Esophagus (tissue), 2 donors: ENCODE measurements around the gene TSC22D2. TPM values are rescaled to one million over a fixed set of nuclear protein-coding genes. Genes with fewer than 3 reads are reported as not detected.

Experiments
- H3K27ac ChIP-seq, 2 donors: one replicate each; pipeline ENCODE4 v1.5.1; 2013; ENCODE audit warnings: low read depth in 2 of 2, mild to moderate bottlenecking in 2 of 2, inconsistent platforms in 1 of 2, low read length in 1 of 2, moderate library complexity in 1 of 2
- H3K27me3 ChIP-seq, 2 donors: one replicate each; pipeline ENCODE4 v1.6.1; 2013; ENCODE audit warnings: low read length in 2 of 2, control low read depth in 1 of 2, mild to moderate bottlenecking in 1 of 2; ENCODE audit not compliant: insufficient read depth in 2 of 2, control insufficient read depth in 1 of 2
- H3K36me3 ChIP-seq, 2 donors: one replicate each; pipeline ENCODE4 v1.6.1; 2013; ENCODE audit warnings: low read length in 1 of 2; ENCODE audit not compliant: control insufficient read depth in 2 of 2, insufficient read depth in 2 of 2
- H3K4me1 ChIP-seq, 2 donors: one replicate each; pipeline ENCODE4 v1.6.1; 2013; ENCODE audit warnings: low read length in 1 of 2; ENCODE audit not compliant: control insufficient read depth in 2 of 2, insufficient read depth in 2 of 2
- H3K4me3 ChIP-seq, 2 donors: one replicate each; pipeline ENCODE4 v1.5.1; 2013; ENCODE audit warnings: low read length in 2 of 2, mild to moderate bottlenecking in 2 of 2, low read depth in 1 of 2, moderate library complexity in 1 of 2
- H3K9me3 ChIP-seq, 2 donors: one replicate each; pipeline ENCODE4 v1.6.1; 2013; ENCODE audit warnings: mild to moderate bottlenecking in 2 of 2, low read depth in 1 of 2, low read length in 1 of 2, moderate library complexity in 1 of 2; ENCODE audit not compliant: control insufficient read depth in 2 of 2, insufficient read depth in 1 of 2
- WGBS, 2 donors: extraction: QIAGEN DNeasy Blood & Tissue Kit; methylation state at CpG; one replicate each; pipeline ENCODE4 v1.1.7; 2013; 5-methylcytosine and 5-hydroxymethylcytosine counted together
- polyA plus RNA-seq, 2 donors: library from polyadenylated mRNA; stranded (reverse); fragments of 200-250 nt; gene quantifications; one replicate each; pipeline ENCODE4 v1.2.3, GENCODE V29; 2013
- donor health status: healthy with polysubstance abuse.
- donor health status: Bipolar disorder and iron deficiency.

TSC22D2 gene
- polyA plus RNA-seq, 2 donors, result 10.3 to 27.5 TPM

DNA sequence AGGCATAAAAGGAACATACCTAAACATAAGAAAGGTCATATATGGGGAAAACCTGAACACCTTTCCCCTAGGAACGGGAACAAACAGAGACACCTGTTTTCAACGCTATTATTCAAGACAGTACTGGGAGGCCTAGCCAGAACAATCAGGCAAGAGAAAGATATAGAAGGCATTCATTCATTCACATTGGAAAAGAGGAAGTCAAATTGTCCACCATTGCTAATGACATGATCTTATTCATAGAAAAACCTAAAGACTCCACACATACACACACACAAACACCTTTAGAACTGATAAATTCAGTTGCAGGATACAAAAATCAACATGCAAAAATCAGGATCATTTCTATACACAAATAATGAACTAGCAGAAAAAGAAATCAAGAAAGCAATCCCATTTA, 101.7 kb downstream of the TSC22D2 start:
- Histone ChIP-seq H3K27me3 (no peaks in the 10 kb centered on the region), H3K36me3 (no peaks in the 10 kb centered on the region), H3K27ac (no peak overlapping the region), H3K4me3 (no peak overlapping the region), H3K9me3 (no peaks in the 10 kb centered on the region), H3K4me1 (no peaks in the 10 kb centered on the region)
- 88 to 97% methylated on average over 2 of the region's 2 CpGs for WGBS, 2 donors

DNA sequence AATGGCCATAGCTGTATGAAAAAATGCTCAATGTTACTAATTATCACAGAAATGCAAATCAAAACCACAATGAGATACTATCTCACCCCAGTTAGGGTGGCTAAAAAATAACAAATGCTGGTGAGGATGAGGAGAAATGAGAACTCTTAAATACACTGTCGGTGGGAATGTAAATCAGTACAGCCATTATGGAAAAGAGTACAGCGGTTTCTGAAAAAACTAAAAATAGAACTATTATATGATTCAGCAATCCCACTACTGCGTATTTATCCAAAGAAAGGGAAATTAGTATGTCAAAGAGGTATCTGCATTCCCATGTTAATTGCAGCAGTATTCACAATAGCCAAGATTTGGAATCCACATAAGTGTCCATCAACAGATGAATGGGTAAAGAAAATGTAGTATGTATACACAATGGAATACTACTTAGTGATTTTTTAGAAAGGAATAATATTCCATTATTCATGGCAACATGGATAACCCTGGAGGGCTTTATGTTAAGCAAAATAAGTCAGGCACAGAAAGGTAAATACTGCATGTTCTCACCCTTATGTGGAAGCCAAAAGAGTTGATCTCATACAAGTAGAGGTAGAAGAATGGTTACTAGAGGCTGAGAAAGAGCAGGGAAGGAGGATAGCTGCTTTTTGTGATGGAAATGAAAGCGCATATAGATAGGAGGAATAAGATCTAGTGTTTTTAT, 103.2 kb downstream of the TSC22D2 start:
- Histone ChIP-seq H3K9me3 (no peaks in the 10 kb centered on the region), H3K27ac (no peak overlapping the region), H3K4me1 (no peaks in the 10 kb centered on the region), H3K36me3 (no peaks in the 10 kb centered on the region), H3K27me3 (no peaks in the 10 kb centered on the region), H3K4me3 (no peak overlapping the region)
- WGBS, 2 donors, result 60 to 66% methylated on average over 4 of the region's 4 CpGs

DNA sequence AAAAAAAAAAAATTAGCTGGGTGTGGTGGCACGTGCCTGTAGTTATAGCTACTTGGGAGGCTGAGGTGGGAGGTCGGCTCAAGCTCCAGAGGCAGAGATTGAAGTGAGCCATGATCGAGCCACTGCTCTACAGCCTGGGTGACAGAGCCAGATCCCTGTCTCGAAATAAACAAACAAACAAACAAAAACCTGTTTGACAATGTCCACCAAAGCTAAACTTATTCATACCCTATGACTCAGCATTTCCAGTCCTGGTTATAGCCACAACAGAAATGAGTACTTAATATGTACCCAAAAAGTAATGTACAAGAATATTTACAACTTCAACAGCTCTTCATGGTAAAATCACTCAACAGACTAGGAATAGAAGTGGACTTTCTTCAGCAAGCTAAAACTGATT, 107.1 kb downstream of the TSC22D2 start:
- WGBS, 2 donors, result 89 to 93% methylated on average over 3 to 4 of the region's 4 CpGs

More for the DNA sequence above, 107.1 kb downstream of the TSC22D2 start:
- no peaks in the 10 kb centered on the region for H3K9me3 ChIP-seq
- no peaks in the 10 kb centered on the region for H3K4me1 ChIP-seq
- no peaks in the 10 kb centered on the region for H3K27me3 ChIP-seq
- no peak overlapping the region for H3K4me3 ChIP-seq
- H3K27ac ChIP-seq, result no peak overlapping the region
- H3K36me3 ChIP-seq, result no peaks in the 10 kb centered on the region

Other genes starting within 250 kb of the TSC22D2 start
- 10 to 100 TPM; 36.1 to 99.0 TPM for gene SERP1, start 138.2 kb downstream of the TSC22D2 start, polyA plus RNA-seq
- gene EIF2A, start 138.5 kb downstream of the TSC22D2 start, polyA plus RNA-seq, result 10 to 100 TPM; 50.4 to 63.7 TPM
- gene SELENOT, start 195.0 kb downstream of the TSC22D2 start, polyA plus RNA-seq, result 10 to 100 TPM; 14.6 to 62.5 TPM